IMR-90 (cell line): ENCODE measurements around the gene YTHDC2. TPM values are rescaled to one million over a fixed set of nuclear protein-coding genes. Genes with fewer than 3 reads are reported as not detected.

ENCODE experiments used
- ATAC-seq: fragments of 200-7000 bp; cut with Tn5 transposase; 2 replicates; pipeline ENCODE4 v1.9.1; 2020; ENCODE audit warnings: low read depth, mild to moderate bottlenecking, moderate library complexity
- BruUV-seq: library from RNA; stranded (reverse); fragments of 400-500 nt; replicated peaks from 2 replicates; lab custom pipeline; 2021; lab: Mats Ljungman, UMichigan
- CTCF ChIA-PET: fragments of 300-600 bp; formaldehyde crosslinking; extraction: SDS; loops from one replicate; lab custom pipeline; 2021; ENCODE audit warnings: antibody characterized with exemption; lab: Yijun Ruan, JAX
- POLR2A ChIA-PET: fragments of 300-600 bp; sonication (Branson Sonifier 250); formaldehyde crosslinking; loops from one replicate; lab custom pipeline; 2022; ENCODE audit warnings: antibody characterized with exemption; ENCODE audit not compliant: unreplicated experiment; lab: Charles Lee
- DNase-seq: peaks from one replicate; pipeline ENCODE4 v3.0.0; 2013
- H2AFZ ChIP-seq: replicated peaks from 2 replicates; pipeline ENCODE3; 2013; ENCODE audit warnings: low read length, mild to moderate bottlenecking; ENCODE audit not compliant: poor library complexity
- H2AK5ac ChIP-seq: 2 replicates; pipeline ENCODE4 v1.6.1; 2013; ENCODE audit warnings: low read depth, low read length, inconsistent platforms
- H2AK9ac ChIP-seq: replicated peaks from 2 replicates; pipeline ENCODE3; 2013; ENCODE audit warnings: mild to moderate bottlenecking, low read depth, low read length, moderate library complexity; ENCODE audit not compliant: poor library complexity
- H2BK120ac ChIP-seq: 2 replicates; pipeline ENCODE4 v1.6.1; 2013; ENCODE audit warnings: low read depth, low read length, inconsistent platforms
- H2BK15ac ChIP-seq: 3 replicates; pipeline ENCODE4 v1.6.1; 2013; ENCODE audit warnings: low read depth, low read length, inconsistent platforms
- H2BK20ac ChIP-seq: 2 replicates; pipeline ENCODE4 v1.6.1; 2013; ENCODE audit warnings: low read depth, mild to moderate bottlenecking, inconsistent platforms, low read length, moderate library complexity
- H2BK5ac ChIP-seq: 2 replicates; pipeline ENCODE4 v1.6.1; 2013; ENCODE audit warnings: mild to moderate bottlenecking, low read depth, low read length, inconsistent platforms; ENCODE audit not compliant: poor library complexity, severe bottlenecking
- H3K14ac ChIP-seq: replicated peaks from 2 replicates; pipeline ENCODE4 v1.6.1; 2013; ENCODE audit warnings: low read depth, low read length, inconsistent platforms
- H3K18ac ChIP-seq: 2 replicates; pipeline ENCODE4 v1.6.1; 2013; ENCODE audit warnings: low read depth, low read length, control low read depth
- H3K23ac ChIP-seq: 2 replicates; pipeline ENCODE4 v1.6.1; 2013; ENCODE audit warnings: low read depth, low read length, inconsistent platforms
- H3K27ac ChIP-seq: 2 replicates; pipeline ENCODE4 v1.5.1; 2013; ENCODE audit warnings: mild to moderate bottlenecking, control low read depth, low read length; ENCODE audit not compliant: insufficient read depth
- H3K27me3 ChIP-seq: 2 replicates; pipeline ENCODE4 v1.6.1; 2013; ENCODE audit warnings: low read length; ENCODE audit not compliant: control insufficient read depth, insufficient read depth
- H3K36me3 ChIP-seq: 2 replicates; pipeline ENCODE4 v1.6.1; 2013; ENCODE audit warnings: low read length, mixed read lengths; ENCODE audit not compliant: control insufficient read depth, insufficient read depth
- H3K4ac ChIP-seq: 2 replicates; pipeline ENCODE4 v1.6.1; 2013; ENCODE audit warnings: low read depth, low read length, inconsistent platforms
- H3K4me1 ChIP-seq: 2 replicates; pipeline ENCODE4 v1.6.1; 2013; ENCODE audit warnings: low read length, mixed read lengths; ENCODE audit not compliant: control insufficient read depth, insufficient read depth
- H3K4me2 ChIP-seq: 2 replicates; pipeline ENCODE4 v1.6.1; 2013; ENCODE audit warnings: low read depth, mild to moderate bottlenecking, control low read depth, low read length, moderate library complexity
- H3K4me3 ChIP-seq: 2 replicates; pipeline ENCODE4 v1.5.1; 2013; ENCODE audit warnings: low read depth, mild to moderate bottlenecking, control low read depth, low read length, moderate library complexity; ENCODE audit not compliant: insufficient read depth
- H3K56ac ChIP-seq: 2 replicates; pipeline ENCODE4 v1.6.1; 2013; ENCODE audit warnings: low read length, inconsistent platforms; ENCODE audit not compliant: insufficient read depth; ENCODE audit errors: extremely low read depth
- H3K79me1 ChIP-seq, 2 experiments: 2 replicates each; pipeline ENCODE4 v1.6.1; 2013; ENCODE audit warnings: low read length in 2 of 2, inconsistent platforms in 1 of 2, low read depth in 1 of 2
- H3K9ac ChIP-seq: 2 replicates; pipeline ENCODE4 v1.6.1; 2013; ENCODE audit warnings: low read depth, low read length, control low read depth
- H3K9me1 ChIP-seq: 2 replicates; pipeline ENCODE4 v1.6.1; 2013; ENCODE audit warnings: low read length, inconsistent platforms; ENCODE audit not compliant: insufficient read depth
- H3K9me3 ChIP-seq: 2 replicates; pipeline ENCODE4 v1.6.1; 2013; ENCODE audit warnings: low read length; ENCODE audit not compliant: control insufficient read depth, insufficient read depth
- H4K20me1 ChIP-seq: 2 replicates; pipeline ENCODE4 v1.6.1; 2013; ENCODE audit warnings: low read length, inconsistent platforms; ENCODE audit not compliant: insufficient read depth
- H4K5ac ChIP-seq: 2 replicates; pipeline ENCODE4 v1.6.1; 2013; ENCODE audit warnings: mild to moderate bottlenecking, low read depth, low read length, control low read depth
- H4K8ac ChIP-seq, 2 experiments: 2 replicates each; pipeline ENCODE4 v1.6.1; 2013; ENCODE audit warnings: low read depth in 2 of 2, low read length in 2 of 2, control low read depth in 1 of 2, inconsistent platforms in 1 of 2
- H4K91ac ChIP-seq: 2 replicates; pipeline ENCODE4 v1.6.1; 2013; ENCODE audit warnings: low read depth, low read length, inconsistent platforms; ENCODE audit not compliant: insufficient read depth
- BHLHE40 ChIP-seq: fragments of 150-350 bp; IDR thresholded peaks from 2 replicates; pipeline ENCODE4 v1.6.1; 2016; ENCODE audit warnings: mild to moderate bottlenecking, low read depth, low read length
- CTCF ChIP-seq: conservative IDR thresholded peaks from 2 replicates; pipeline ENCODE4 v1.5.1; 2012; ENCODE audit warnings: mild to moderate bottlenecking, low read depth, low read length, improper control_type of control experiment
- FOS ChIP-seq: fragments of 150-350 bp; IDR thresholded peaks from 2 replicates; pipeline ENCODE4 v1.6.1; 2016; ENCODE audit warnings: low read depth, low read length
- MXI1 ChIP-seq: IDR thresholded peaks from 2 replicates; pipeline ENCODE4 v1.6.1; 2012; ENCODE audit warnings: low read depth, mild to moderate bottlenecking, low read length, moderate library complexity, borderline replicate concordance
- NFE2L2 ChIP-seq: fragments of 150-350 bp; IDR thresholded peaks from 2 replicates; pipeline ENCODE4 v1.6.1; 2016; ENCODE audit warnings: low read depth, mild to moderate bottlenecking, low read length
- POLR2A ChIP-seq: IDR thresholded peaks from 2 replicates; pipeline ENCODE4 v1.6.1; 2012; ENCODE audit warnings: mild to moderate bottlenecking, low read depth, low read length
- RCOR1 ChIP-seq: IDR thresholded peaks from 2 replicates; pipeline ENCODE4 v1.6.1; 2012; ENCODE audit warnings: mild to moderate bottlenecking, low read length, improper control_type of control experiment; ENCODE audit not compliant: insufficient replicate concordance
- SMC3 ChIP-seq: fragments of 150-350 bp; IDR thresholded peaks from 2 replicates; pipeline ENCODE4 v1.6.1; 2016; ENCODE audit warnings: low read depth, mild to moderate bottlenecking, antibody characterized with exemption, low read length, moderate library complexity
- USF2 ChIP-seq: fragments of 150-350 bp; IDR thresholded peaks from 2 replicates; pipeline ENCODE4 v1.6.1; 2017; ENCODE audit warnings: mild to moderate bottlenecking, antibody characterized with exemption, low read length, low read depth
- WGBS, 2 experiments: methylation state at CpG; one replicate each; pipeline versions ENCODE4 v1.1.5 to v1.1.7; 2013; ENCODE audit warnings: missing lambda C conversion rate in 2 of 2; ENCODE audit not compliant: insufficient read length in 1 of 2; ENCODE audit errors: extremely low coverage in 2 of 2; 5-methylcytosine and 5-hydroxymethylcytosine counted together
- dilution Hi-C: fragments of 300-500 bp; cut with HindIII; formaldehyde crosslinking; loops from one replicate; pipeline ENCODE4 v1.14.3; 2018; ENCODE audit warnings: low sequenced_read_pairs; ENCODE audit not compliant: unreplicated experiment
- in situ Hi-C: fragments of 300-500 bp; cut with MboI; formaldehyde crosslinking; loops from 3 replicates; pipeline ENCODE4 v1.14.3; 2019; ENCODE audit warnings: low sequenced_read_pairs, inconsistent platforms, mixed read lengths
- intact Hi-C: fragments of 100-400 bp; cut with micrococcal nuclease; formaldehyde crosslinking; loops from 2 replicates; pipeline ENCODE4 v1.10.0; 2022
- polyA plus RNA-seq, 3 experiments: library from polyadenylated mRNA; depleted of rRNA; stranded (reverse); fragments of >200 nt; gene quantifications; 2 replicates each; pipeline ENCODE4 v1.2.3, GENCODE V29; 2012; ENCODE audit warnings: low replicate concordance in 1 of 3
- total RNA-seq: library from RNA; depleted of rRNA; stranded (reverse); fragments of >200 nt; gene quantifications from 2 replicates; pipeline ENCODE4 v1.2.3, GENCODE V29; 2012

Gene YTHDC2
- total and polyA plus RNA-seq, 2 of the 4 experiments (the other 2 are of a cell fraction), result 6.5 to 13.4 TPM

DNA sequence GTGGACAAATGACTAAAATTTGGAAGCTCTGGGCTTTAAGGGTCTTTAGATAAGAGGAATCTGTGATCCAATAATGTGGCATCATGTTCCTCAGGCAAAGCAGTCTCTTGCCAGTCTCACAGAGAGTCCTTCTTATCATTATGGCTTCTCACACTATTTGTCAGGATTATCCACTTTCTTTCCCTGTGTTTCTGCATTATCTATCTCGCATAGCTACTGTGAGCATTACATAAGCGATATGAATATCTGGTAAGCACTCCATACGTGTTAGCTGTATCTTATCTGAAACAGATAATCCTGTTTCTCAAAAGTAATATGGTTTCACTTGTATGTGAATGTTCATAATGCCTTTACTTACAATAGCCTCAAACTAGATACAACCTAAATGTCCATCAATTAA is 34.8 kb upstream of the YTHDC2 start:
- CTCF ChIA-PET, result no interaction called here
- no peak overlapping the region for H2BK15ac ChIP-seq
- intact Hi-C loops, result no loop called here

More for the DNA sequence above, 34.8 kb upstream of the YTHDC2 start:
- Histone ChIP-seq H3K4me3 (no peak overlapping the region), H3K4ac (no peak overlapping the region), H3K18ac (no peak overlapping the region), H3K27me3 (no peaks in the 10 kb centered on the region), H2BK5ac (no peak overlapping the region), H3K4me2 (no peak overlapping the region), H2BK20ac (no peak overlapping the region), H2AFZ (no peak overlapping the region), H4K20me1 (no peaks in the 10 kb centered on the region), H3K4me1 (no peaks in the 10 kb centered on the region), H3K27ac (no peak overlapping the region), H4K8ac (no peak overlapping the region), H4K5ac (no peak overlapping the region), H3K36me3 (no peaks in the 10 kb centered on the region), H3K56ac (no peak overlapping the region), H3K9me3 (no peaks in the 10 kb centered on the region), H3K14ac (no peak overlapping the region), H2BK120ac (no peak overlapping the region), H3K9me1 (no peaks in the 10 kb centered on the region; the same call in 1 of the 2 replicates), H3K9ac (no peak overlapping the region), H2AK5ac (no peak overlapping the region), H2AK9ac (no peak overlapping the region), H3K23ac (no peak overlapping the region), H3K79me1 (no peaks in the 10 kb centered on the region), H4K91ac (no peak overlapping the region)
- WGBS, 2 experiments, result no CpG with 5 or more reads among the region's 3 CpGs
- dilution Hi-C loops (no loop called here), in situ Hi-C loops (no loop called here)
- TF ChIP-seq USF2 (no peak), BHLHE40 (no peak), RCOR1 (no peak), MXI1 (no peak), FOS (no peak), CTCF (no peak), POLR2A (no peak), SMC3 (no peak), NFE2L2 (no peak)
- no TSS peak for BruUV-seq
- ATAC-seq, result no peak
- DNase-seq, result no peak
- POLR2A ChIA-PET, result no interaction called here
